Upper lobe of left lung (tissue), 6 donors: ENCODE data around the gene UBN1. TPM values are rescaled to one million over a fixed set of nuclear protein-coding genes. Genes with fewer than 3 reads are reported as not detected.
A peak's percentile ranks its signal among the peaks of the same experiment; 100 is the strongest.

Source experiments
- ATAC-seq, 2 donors: fragments of 200-7000 bp; cut with Tn5 transposase; one replicate each; pipeline ENCODE4 v1.9.1; 2022; ENCODE audit warnings: mild to moderate bottlenecking in 2 of 2, moderate library complexity in 2 of 2; ENCODE audit not compliant: low FRiP score in 2 of 2
- DNase-seq, 2 donors: peaks; one replicate each; pipeline ENCODE4 v3.0.0-alpha.2; 2019 to 2020
- H3K27ac ChIP-seq, 4 donors: fragments of 200-600 bp; sonication (generic); one replicate each; pipeline ENCODE4 v1.5.1; 2016 to 2019
- H3K27me3 ChIP-seq, 4 donors: fragments of 200-600 bp; sonication (generic); one replicate each; pipeline ENCODE4 v1.5.1; 2017 to 2019
- H3K36me3 ChIP-seq, 4 donors: fragments of 200-600 bp; sonication (generic); one replicate each; pipeline ENCODE4 v1.5.1; 2016 to 2019
- H3K4me1 ChIP-seq, 4 donors: fragments of 200-600 bp; sonication (generic); one replicate each; pipeline ENCODE4 v1.5.1; 2018 to 2019
- H3K4me3 ChIP-seq, 4 donors: fragments of 200-600 bp; sonication (generic); one replicate each; pipeline ENCODE4 v1.5.1; 2017 to 2019; ENCODE audit warnings: mild to moderate bottlenecking in 2 of 4, moderate library complexity in 1 of 4
- H3K9me3 ChIP-seq, 4 donors: fragments of 200-600 bp; sonication (generic); one replicate each; pipeline ENCODE4 v1.5.1; 2018 to 2019
- CTCF ChIP-seq, 6 experiments: fragments of 450-650 bp in 4 of 6; fragments of 200-600 bp in 2 of 6; sonication (generic) in 2 of 6; IDR thresholded peaks; one replicate each; pipeline ENCODE4 v1.5.1; 2016 to 2019; ENCODE audit warnings: antibody characterized with exemption in 6 of 6
- EP300 ChIP-seq, 4 donors: sonication (generic); formaldehyde crosslinking; IDR thresholded peaks; one replicate each; pipeline ENCODE4 v1.5.1; 2017; ENCODE audit warnings: antibody characterized with exemption in 4 of 4, control low read depth in 2 of 4
- POLR2A ChIP-seq, 4 donors: fragments of 450-650 bp; IDR thresholded peaks; one replicate each; pipeline ENCODE4 v1.5.1; 2016 to 2017; ENCODE audit warnings: antibody characterized with exemption in 4 of 4, mild to moderate bottlenecking in 2 of 4
- POLR2AphosphoS5 ChIP-seq, 2 donors: sonication (generic); formaldehyde crosslinking; IDR thresholded peaks; one replicate each; pipeline ENCODE4 v1.5.1; 2017; ENCODE audit warnings: antibody characterized with exemption in 2 of 2
- WGBS, 2 donors: methylation state at CpG; one replicate each; pipeline ENCODE4 v1.1.5; 2017 to 2018; 5-methylcytosine and 5-hydroxymethylcytosine counted together
- total RNA-seq, 6 donors: library from RNA; depleted of rRNA in 4 of 6; stranded (reverse); fragments of >200 nt in 4 of 6; gene quantifications; one replicate each; pipeline versions ENCODE4 v1.1.0 to v1.2.1, GENCODE V29; 2016 to 2021
- donor health status: DM: no; HTN: no; CAD: no; lungs with moderate emphysema.
- donor health status: DM: no; HTN: yes; CAD: no; lungs with severe emphysema.

The UBN1 gene
- total RNA-seq, 6 donors from 2014 or later, result 35.7 to 49.2 (median 38.8) TPM

DNA sequence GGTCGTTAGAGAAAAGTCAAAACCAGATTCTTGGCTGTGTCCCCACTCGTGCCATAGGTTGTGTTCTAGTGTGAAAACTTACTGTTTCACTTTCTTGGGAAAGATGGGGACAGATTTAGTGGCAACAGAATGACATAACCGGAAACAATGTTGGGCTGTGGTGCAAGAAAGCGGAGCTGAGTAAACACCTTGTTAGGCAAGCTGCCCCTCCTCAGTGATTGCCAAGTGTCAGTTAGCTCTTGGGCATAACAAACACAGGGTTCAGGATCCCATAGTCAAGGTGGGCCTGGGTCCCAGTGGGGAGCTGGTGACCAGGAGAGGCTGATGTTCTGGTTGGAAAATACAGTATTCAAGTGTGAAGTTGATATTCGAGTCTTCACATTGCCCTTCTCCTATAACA, 15.4 kb downstream of the UBN1 start:
- DNase-seq (peak in 1 of 2 donors; percentile 83), ATAC-seq (peak; percentile 46 to 70)
- H3K27ac ChIP-seq, result peak overlapping the region in 3 of 4 donors; percentile 5 to 76 (median 40)
- H3K4me3 ChIP-seq, result no peak overlapping the region
- H3K9me3 ChIP-seq, result no peaks in the 10 kb centered on the region
- WGBS, 2 donors, result 46 to 67% methylated on average over 5 of the region's 5 CpGs
- no peaks in the 10 kb centered on the region for H3K27me3 ChIP-seq
- peaks cover 32 to 68% (median 44%) of the 10 kb centered on the region in 4 donors for H3K36me3 ChIP-seq
- TF ChIP-seq POLR2AphosphoS5 (IDR thresholded peaks at IDR 0.05) (peak in 1 of 2 donors; percentile 64), POLR2A (IDR thresholded peaks at IDR 0.05) (no peak), EP300 (IDR thresholded peaks at IDR 0.05) (peak in 1 of 4 donors; percentile 63), CTCF (IDR thresholded peaks at IDR 0.05) (no peak)
- H3K4me1 ChIP-seq, result peaks cover 2 to 24% (median 15%) of the 10 kb centered on the region in 4 donors

DNA sequence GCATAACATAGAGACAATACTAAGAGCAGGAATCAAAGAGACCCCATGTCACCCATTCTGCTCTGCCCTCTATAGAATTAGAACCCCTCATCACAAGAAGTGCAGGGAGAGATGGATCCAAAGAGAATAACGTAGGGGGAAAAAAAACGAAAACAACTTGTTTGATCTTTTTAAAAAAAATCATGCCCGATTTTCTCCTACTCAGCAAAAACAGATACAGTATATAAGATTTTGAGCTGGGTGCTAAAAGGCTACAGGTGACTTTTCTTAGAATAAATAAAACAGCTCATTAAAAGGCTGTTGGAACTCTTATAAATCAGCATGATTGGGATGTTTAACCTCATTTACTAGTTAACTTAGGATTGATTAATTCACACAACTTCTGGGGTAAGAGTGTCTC, 17.4 kb downstream of the UBN1 start:
- Histone ChIP-seq H3K4me3 (no peak overlapping the region), H3K27me3 (no peaks in the 10 kb centered on the region), H3K36me3 (peaks cover 14 to 59% (median 33%) of the 10 kb centered on the region in 4 donors), H3K9me3 (no peaks in the 10 kb centered on the region), H3K4me1 (peaks cover 2 to 39% (median 30%) of the 10 kb centered on the region in 4 donors), H3K27ac (peak overlapping the region in 2 of 4 donors; percentile 27 to 76)
- TF ChIP-seq POLR2AphosphoS5 (IDR thresholded peaks at IDR 0.05) (no peak), POLR2A (IDR thresholded peaks at IDR 0.05) (no peak), CTCF (IDR thresholded peaks at IDR 0.05) (no peak), EP300 (IDR thresholded peaks at IDR 0.05) (no peak)
- 70 to 76% methylated on average over 3 of the region's 3 CpGs for WGBS, 2 donors
- DNase-seq, result no peak
- no peak for ATAC-seq

- Histone ChIP-seq H3K9me3 (no peaks in the 10 kb centered on the region), H3K27ac (peak overlapping the region in 1 of 4 donors; percentile 76), H3K4me3 (no peak overlapping the region), H3K36me3 (peaks cover 8 to 59% (median 33%) of the 10 kb centered on the region in 4 donors), H3K4me1 (peaks cover 2 to 45% (median 33%) of the 10 kb centered on the region in 4 donors), H3K27me3 (no peaks in the 10 kb centered on the region)
- TF ChIP-seq EP300 (IDR thresholded peaks at IDR 0.05), result no peak
- no peak for TF ChIP-seq POLR2A (IDR thresholded peaks at IDR 0.05)
- TF ChIP-seq POLR2AphosphoS5 (IDR thresholded peaks at IDR 0.05), result no peak
- no peak for TF ChIP-seq CTCF (IDR thresholded peaks at IDR 0.05)
- DNase-seq (peak in 1 of 2 donors; percentile 66), ATAC-seq (no peak)
- WGBS, 2 donors, result 81 to 87% methylated on average over 13 of the region's 13 CpGs
Measured at GRCh38 chr16:4865231-4865860, 18.1 kb downstream of the UBN1 start.

DNA sequence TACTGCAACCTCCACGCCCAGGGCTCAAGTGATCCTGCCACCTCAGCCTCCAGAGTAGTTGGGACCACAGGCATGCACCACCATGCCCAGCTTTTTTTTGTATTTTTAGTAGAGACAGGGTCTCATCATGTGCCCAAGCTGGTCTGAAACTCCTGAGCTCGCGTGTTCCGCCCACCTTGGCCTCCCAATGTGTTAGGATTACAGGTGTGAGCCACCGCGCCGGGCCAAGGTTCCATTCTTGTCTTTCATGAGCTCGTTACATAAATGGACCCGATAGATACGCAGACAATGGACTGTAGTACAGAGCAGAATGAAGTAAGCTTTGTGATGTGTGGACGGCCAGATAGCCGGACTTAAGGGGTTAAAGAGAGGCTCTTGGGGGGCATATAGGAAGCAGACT, 19.3 kb downstream of the UBN1 start:
- Histone ChIP-seq H3K27ac (no peak overlapping the region), H3K9me3 (no peaks in the 10 kb centered on the region), H3K4me1 (peaks cover 2 to 49% (median 34%) of the 10 kb centered on the region in 4 donors), H3K36me3 (peaks cover 0 to 59% (median 32%) of the 10 kb centered on the region in 4 donors), H3K4me3 (no peak overlapping the region), H3K27me3 (no peaks in the 10 kb centered on the region)
- no peak for ATAC-seq
- no peak for DNase-seq
- WGBS, 2 donors, result 97 to 98% methylated on average over 12 of the region's 12 CpGs
- TF ChIP-seq POLR2A (IDR thresholded peaks at IDR 0.05) (no peak), CTCF (IDR thresholded peaks at IDR 0.05) (no peak), POLR2AphosphoS5 (IDR thresholded peaks at IDR 0.05) (no peak), EP300 (IDR thresholded peaks at IDR 0.05) (no peak)

- ATAC-seq (no peak), DNase-seq (no peak)
- Histone ChIP-seq H3K4me3 (no peak overlapping the region), H3K27me3 (no peaks in the 10 kb centered on the region), H3K4me1 (peaks cover 2 to 45% (median 25%) of the 10 kb centered on the region in 4 donors), H3K9me3 (no peaks in the 10 kb centered on the region), H3K36me3 (peaks cover 0 to 62% (median 42%) of the 10 kb centered on the region in 4 donors), H3K27ac (no peak overlapping the region)
- TF ChIP-seq POLR2AphosphoS5 (IDR thresholded peaks at IDR 0.05) (no peak), CTCF (IDR thresholded peaks at IDR 0.05) (no peak), EP300 (IDR thresholded peaks at IDR 0.05) (no peak), POLR2A (IDR thresholded peaks at IDR 0.05) (no peak)
- WGBS, 2 donors, result 86 to 92% methylated on average over 5 of the region's 5 CpGs
Measured at GRCh38 chr16:4868026-4868425, 20.7 kb downstream of the UBN1 start.
